ENCODE measurements around the gene DISP3.

- TF ChIP-seq POLR2A (IDR thresholded peaks at IDR 0.05) = no peak
- no peak for TF ChIP-seq CTCF (IDR thresholded peaks at IDR 0.05)
These were observed 5.4 kb upstream of the DISP3 start for GRCh38 chr1:11473491-11474034.

Measured in thyroid gland (tissue), 4 donors.